Activated T-cell treated with anti-CD3 and anti-CD28 coated beads for 24 hours (primary cell): ENCODE measurements around the gene TMEM222.

ENCODE experiments used
- DNase-seq: peaks from one replicate; pipeline ENCODE4 v3.0.0-alpha.2; 2020; ENCODE audit warnings: low read depth

Gene TMEM222

GRCh38 chr1:27306892-27307761, 14.8 kb upstream of the TMEM222 start:
- no peak for DNase-seq

GRCh38 chr1:27307874-27308598, 13.9 kb upstream of the TMEM222 start:
- no peak for DNase-seq

- DNase-seq, result no peak
Measured at GRCh38 chr1:27314169-27314568, 7.8 kb upstream of the TMEM222 start.

GRCh38 chr1:27314737-27315136, 7.2 kb upstream of the TMEM222 start:
- no peak for DNase-seq

GRCh38 chr1:27316860-27317259, 5.1 kb upstream of the TMEM222 start:
- DNase-seq, result no peak

GRCh38 chr1:27318136-27318535, 3.8 kb upstream of the TMEM222 start:
- no peak for DNase-seq

GRCh38 chr1:27318596-27318995, 3.4 kb upstream of the TMEM222 start:
- no peak for DNase-seq

GRCh38 chr1:27322569-27323240, 742 bp downstream of the TMEM222 start:
- DNase-seq, result no peak

GRCh38 chr1:27325286-27325685, 3.3 kb downstream of the TMEM222 start:
- no peak for DNase-seq

GRCh38 chr1:27327964-27328363, 6.0 kb downstream of the TMEM222 start:
- DNase-seq, result no peak

GRCh38 chr1:27330786-27331185, 8.8 kb downstream of the TMEM222 start:
- no peak for DNase-seq

- DNase-seq, result no peak
Measured at GRCh38 chr1:27331426-27331825, 9.5 kb downstream of the TMEM222 start.

GRCh38 chr1:27331922-27332321, 10.0 kb downstream of the TMEM222 start:
- no peak for DNase-seq

- no peak for DNase-seq
Measured at GRCh38 chr1:27332536-27333281, 10.7 kb downstream of the TMEM222 start.

GRCh38 chr1:27333717-27334279, 11.8 kb downstream of the TMEM222 start:
- no peak for DNase-seq

- DNase-seq, result no peak
Measured at GRCh38 chr1:27335506-27336422, 13.8 kb downstream of the TMEM222 start.

GRCh38 chr1:27336756-27337155, 14.8 kb downstream of the TMEM222 start:
- no peak for DNase-seq

- DNase-seq, result no peak
Measured at GRCh38 chr1:27338751-27339150, 16.8 kb downstream of the TMEM222 start.

- DNase-seq, result no peak
Measured at GRCh38 chr1:27339213-27339612, 17.2 kb downstream of the TMEM222 start.

- no peak for DNase-seq
Measured at GRCh38 chr1:27341525-27342252, 19.7 kb downstream of the TMEM222 start, which contains the start of gene SYTL1. Gene SYTL1, plus strand, starts transcription at chr1:27342022. Its CDS starts 3,313 bp downstream, at chr1:27345335.
